Measurements from ENCODE around the gene MGAT2. TPM values are rescaled to one million over a fixed set of nuclear protein-coding genes. Genes with fewer than 3 reads are reported as not detected.
"Not testable (repeated sequence)": the region's sequence is repeated elsewhere in the genome, so short reads cannot be mapped to it uniquely, and the experiment has no call there.

Gene MGAT2
- 55.4 and 58.9 TPM in 2 replicates for total RNA-seq (2014; rRNA removed; shearing (Covaris generic); ENCODE audit: low replicate concordance)

- in situ Hi-C loops (cut with HindIII; ENCODE audit: low pct_unique_long_range_greater_than_20kb, low sequenced_read_pairs) = no loop called here
- DNase-seq (ENCODE audit: low read depth) = peak; percentile 97
Measured at GRCh38 chr14:49620182-49621113, at the start of gene MGAT2, which contains the start of gene RPL36AL. Gene MGAT2 (plus strand): TSS chr14:49620799. CDS start chr14:49621269, 470 bp downstream. Gene RPL36AL (minus strand): TSS chr14:49620626. CDS start chr14:49619104, 1,522 bp downstream.

DNA sequence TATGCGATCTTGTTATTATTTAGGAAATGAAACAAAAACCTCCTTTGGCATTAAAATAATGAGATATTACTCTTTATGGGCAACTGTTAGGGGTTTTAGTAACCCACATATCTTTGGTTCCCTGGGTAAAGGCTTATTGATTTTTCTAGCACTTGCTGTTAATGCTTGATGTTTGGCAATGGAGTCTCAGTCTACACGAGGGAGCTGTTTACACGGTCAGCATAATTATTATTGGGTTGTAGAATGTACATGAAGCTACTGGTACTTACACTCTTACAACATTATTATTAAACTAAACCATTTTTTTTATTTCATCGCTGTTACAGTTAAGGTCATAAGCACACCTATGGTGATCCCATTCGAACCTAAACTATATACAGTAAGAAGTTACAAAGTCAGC is 46.6 kb upstream of the MGAT2 start:
- in situ Hi-C loops (cut with HindIII; ENCODE audit: low pct_unique_long_range_greater_than_20kb, low sequenced_read_pairs) = no loop called here

GRCh38 chr14:49578141-49578540 is 42.5 kb upstream of the MGAT2 start:
- in situ Hi-C loops (cut with HindIII; ENCODE audit: low pct_unique_long_range_greater_than_20kb, low sequenced_read_pairs) = no loop called here
- no peak for DNase-seq (ENCODE audit: low read depth)

More for the DNA sequence above, 46.6 kb upstream of the MGAT2 start:
- no peak for DNase-seq (ENCODE audit: low read depth)

DNA sequence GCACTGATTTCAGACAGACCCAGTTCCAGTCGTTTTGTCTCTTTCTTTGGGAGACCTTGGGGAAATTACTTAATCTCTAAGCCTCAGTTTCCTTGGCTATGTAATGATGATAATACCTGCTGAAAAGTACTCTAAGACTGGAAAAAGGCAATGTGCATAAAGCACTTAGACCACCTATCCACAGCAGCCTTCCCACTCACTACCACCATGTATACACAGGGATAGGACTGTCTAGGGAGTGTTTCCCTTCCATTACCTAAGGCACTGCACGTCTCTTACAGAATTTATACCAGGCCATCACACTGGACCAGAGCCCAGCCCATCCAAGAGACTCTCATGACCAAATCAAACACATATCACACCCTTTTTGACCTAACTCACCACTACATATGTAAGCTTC is 40.8 kb upstream of the MGAT2 start:
- DNase-seq (ENCODE audit: low read depth) = no peak

DNA sequence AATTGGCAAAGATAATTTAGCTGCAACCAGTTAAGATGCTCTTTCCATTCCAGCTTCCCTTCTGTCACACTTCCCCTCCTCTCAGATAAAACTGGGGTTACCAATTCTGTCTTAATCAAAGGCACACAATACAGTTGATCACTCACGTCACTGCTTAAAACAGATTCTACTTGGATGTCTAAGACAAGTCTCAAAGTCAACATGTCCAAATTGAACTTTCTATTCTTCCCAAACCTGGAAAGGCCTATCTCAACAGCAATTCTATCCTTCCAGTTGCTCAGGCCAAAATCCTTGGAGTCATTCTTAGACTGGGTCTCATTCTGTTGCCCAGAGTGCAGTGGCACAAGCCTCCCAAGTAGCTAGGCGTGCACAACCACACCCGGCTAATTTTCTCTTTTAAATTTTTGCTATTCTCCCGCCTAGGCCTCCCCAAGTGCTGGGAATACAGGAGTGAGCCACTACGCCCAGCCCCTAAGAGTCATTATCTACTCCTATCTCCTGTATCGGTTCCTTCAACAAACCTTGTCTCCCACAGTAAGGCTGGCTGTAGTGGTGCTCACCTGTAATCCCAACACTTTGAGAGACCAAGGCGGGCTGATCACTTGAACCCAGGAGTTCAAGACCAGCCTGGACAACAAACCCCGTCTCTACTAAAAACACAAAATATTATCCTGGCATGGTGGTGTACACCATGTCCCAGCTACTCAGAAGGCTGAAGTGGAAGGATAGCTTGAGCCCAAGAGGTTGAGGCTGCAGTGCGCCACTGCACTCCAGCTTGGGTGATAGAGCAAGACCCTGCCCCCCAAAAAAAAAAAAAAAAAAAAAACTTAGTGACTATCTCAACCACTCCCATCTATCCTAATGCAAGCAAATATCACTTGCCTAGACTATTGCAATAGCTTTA is 39.1 kb upstream of the MGAT2 start:
- in situ Hi-C loops (cut with HindIII; ENCODE audit: low pct_unique_long_range_greater_than_20kb, low sequenced_read_pairs) = no loop called here
- no peak for DNase-seq (ENCODE audit: low read depth)

More for the DNA sequence above, 40.8 kb upstream of the MGAT2 start:
- in situ Hi-C loops (cut with HindIII; ENCODE audit: low pct_unique_long_range_greater_than_20kb, low sequenced_read_pairs) = no loop called here

GRCh38 chr14:49582113-49582977 is 38.3 kb upstream of the MGAT2 start:
- DNase-seq (ENCODE audit: low read depth) = no peak
- in situ Hi-C loops (cut with HindIII; ENCODE audit: low pct_unique_long_range_greater_than_20kb, low sequenced_read_pairs) = no loop called here

- DNase-seq (ENCODE audit: low read depth) = no peak
- in situ Hi-C loops (cut with HindIII; ENCODE audit: low pct_unique_long_range_greater_than_20kb, low sequenced_read_pairs) = no loop called here
Measured at GRCh38 chr14:49583629-49584028, 37.0 kb upstream of the MGAT2 start.

DNA sequence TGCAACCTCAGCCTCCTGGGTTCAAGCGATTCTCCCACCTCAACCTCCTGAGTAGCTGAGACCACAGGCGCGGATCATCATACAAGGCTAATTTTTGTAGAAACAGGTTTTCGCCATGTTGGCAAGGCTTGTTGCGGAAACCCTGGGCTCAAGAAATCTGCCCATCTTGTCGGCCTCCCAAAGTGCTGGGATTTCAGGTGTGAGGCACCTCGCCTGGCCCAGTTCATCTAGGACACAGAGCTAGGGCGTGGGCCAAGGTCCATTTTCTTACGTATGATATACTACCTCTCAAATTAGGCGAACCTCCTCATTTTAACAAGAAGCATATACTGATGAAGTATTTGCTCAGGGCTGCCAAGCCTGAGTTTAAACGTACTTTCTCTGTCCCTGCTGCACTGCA is 36.5 kb upstream of the MGAT2 start:
- no peak for DNase-seq (ENCODE audit: low read depth)
- in situ Hi-C loops (cut with HindIII; ENCODE audit: low pct_unique_long_range_greater_than_20kb, low sequenced_read_pairs) = no loop called here

DNA sequence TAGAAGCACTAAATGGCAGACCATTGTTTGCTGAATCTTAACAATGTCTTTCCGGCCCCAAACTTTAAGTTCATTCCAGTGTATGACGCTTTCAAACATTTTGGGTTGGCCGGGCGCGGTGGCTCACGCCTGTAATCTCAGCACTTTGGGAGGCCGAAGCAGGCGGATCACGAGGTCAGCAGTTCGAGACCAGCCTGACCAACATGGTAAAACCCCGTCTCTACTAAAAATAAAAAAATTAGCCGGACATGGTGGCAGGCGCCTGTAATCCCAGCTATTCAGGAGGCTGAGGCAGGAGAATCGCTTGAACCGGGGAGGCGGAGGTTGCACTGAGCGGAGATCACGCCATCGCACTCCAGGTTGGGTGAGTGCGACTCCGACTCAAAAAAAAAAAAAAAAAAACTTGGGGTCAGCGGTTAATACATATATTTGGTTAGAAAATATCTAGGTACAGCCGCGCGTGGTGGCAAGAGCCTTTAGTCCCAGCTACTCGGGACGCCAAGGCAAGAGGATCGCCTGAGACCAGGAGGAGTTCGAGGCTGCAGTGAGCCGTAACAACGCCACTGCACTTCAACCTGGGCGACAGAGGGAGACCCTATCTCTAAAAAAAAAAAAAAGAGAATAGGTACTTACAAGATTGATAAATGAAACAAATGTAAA is 35.5 kb upstream of the MGAT2 start:
- in situ Hi-C loops (cut with HindIII; ENCODE audit: low pct_unique_long_range_greater_than_20kb, low sequenced_read_pairs) = not testable (repeated sequence)

GRCh38 chr14:49585803-49586672 is 34.6 kb upstream of the MGAT2 start, which contains the start of gene RPS29:
Gene RPS29 (minus strand): TSS chr14:49586380. CDS start chr14:49586346, 34 bp downstream.
- in situ Hi-C loops (cut with HindIII; ENCODE audit: low pct_unique_long_range_greater_than_20kb, low sequenced_read_pairs) = no loop called here
- DNase-seq (ENCODE audit: low read depth) = peak; percentile 98

More for the DNA sequence above, 35.5 kb upstream of the MGAT2 start:
- DNase-seq (ENCODE audit: low read depth) = not testable (repeated sequence)

- peak; percentile 82 for DNase-seq (ENCODE audit: low read depth)
- in situ Hi-C loops (cut with HindIII; ENCODE audit: low pct_unique_long_range_greater_than_20kb, low sequenced_read_pairs) = no loop called here
Measured at GRCh38 chr14:49586673-49587460, 33.7 kb upstream of the MGAT2 start.

GRCh38 chr14:49589387-49589786 is 31.2 kb upstream of the MGAT2 start:
- in situ Hi-C loops (cut with HindIII; ENCODE audit: low pct_unique_long_range_greater_than_20kb, low sequenced_read_pairs) = no loop called here
- no peak for DNase-seq (ENCODE audit: low read depth)

- no peak for DNase-seq (ENCODE audit: low read depth)
- in situ Hi-C loops (cut with HindIII; ENCODE audit: low pct_unique_long_range_greater_than_20kb, low sequenced_read_pairs) = no loop called here
Measured at GRCh38 chr14:49593016-49593415, 27.6 kb upstream of the MGAT2 start.

DNA sequence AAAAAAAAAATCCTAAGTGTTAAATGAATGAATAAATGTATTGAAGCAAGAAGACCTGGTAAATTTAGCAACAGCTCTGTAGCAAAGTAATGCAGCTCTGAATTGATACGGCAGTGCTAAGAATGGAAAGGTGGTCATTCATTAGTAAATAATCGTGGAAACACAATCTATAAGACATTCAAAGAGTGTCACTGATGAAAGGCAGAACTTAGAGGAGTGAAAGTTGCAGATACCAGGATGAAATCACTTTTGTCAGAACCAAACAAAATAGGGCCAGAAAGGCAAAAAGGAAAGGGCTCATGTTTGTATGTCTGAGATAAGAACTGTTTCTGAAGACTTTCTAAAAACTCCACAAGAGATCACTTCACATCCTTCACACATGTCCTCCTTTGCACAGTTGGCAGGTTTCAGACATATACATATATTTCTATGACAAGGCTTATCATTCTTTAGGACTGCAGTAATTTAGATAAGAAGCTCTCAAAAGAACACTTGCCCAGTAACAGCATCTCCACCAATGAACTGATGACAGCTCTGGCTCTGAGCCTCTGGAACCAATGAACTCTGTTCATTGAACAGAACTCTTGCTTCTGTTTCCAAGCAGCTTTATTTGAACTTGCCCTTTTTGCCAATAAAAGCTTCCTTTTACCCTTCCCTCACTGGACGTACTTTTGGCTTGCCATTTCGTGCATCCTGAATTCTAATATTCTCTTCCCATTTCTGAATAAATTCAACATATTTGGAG is 26.1 kb upstream of the MGAT2 start:
- in situ Hi-C loops (cut with HindIII; ENCODE audit: low pct_unique_long_range_greater_than_20kb, low sequenced_read_pairs) = no loop called here
- DNase-seq (ENCODE audit: low read depth) = no peak

- in situ Hi-C loops (cut with HindIII; ENCODE audit: low pct_unique_long_range_greater_than_20kb, low sequenced_read_pairs) = no loop called here
- no peak for DNase-seq (ENCODE audit: low read depth)
Measured at GRCh38 chr14:49598189-49598484, 22.5 kb upstream of the MGAT2 start.

All from Caki2 (cell line).